GM19193 (cell line): ENCODE results near the gene DCBLD1.

Experiments
- POLR2A ChIP-seq: IDR thresholded peaks from 4 replicates; pipeline ENCODE4 v1.6.1; 2011; ENCODE audit not compliant: insufficient read depth, insufficient read length; ENCODE audit errors: extremely low read depth

DCBLD1 gene

GRCh38 chr6:117585647-117586046 is 103.2 kb downstream of the DCBLD1 start:
- no peak for TF ChIP-seq POLR2A

- no peak for TF ChIP-seq POLR2A
These were observed 108.0 kb downstream of the DCBLD1 start for GRCh38 chr6:117590447-117590846.

DNA sequence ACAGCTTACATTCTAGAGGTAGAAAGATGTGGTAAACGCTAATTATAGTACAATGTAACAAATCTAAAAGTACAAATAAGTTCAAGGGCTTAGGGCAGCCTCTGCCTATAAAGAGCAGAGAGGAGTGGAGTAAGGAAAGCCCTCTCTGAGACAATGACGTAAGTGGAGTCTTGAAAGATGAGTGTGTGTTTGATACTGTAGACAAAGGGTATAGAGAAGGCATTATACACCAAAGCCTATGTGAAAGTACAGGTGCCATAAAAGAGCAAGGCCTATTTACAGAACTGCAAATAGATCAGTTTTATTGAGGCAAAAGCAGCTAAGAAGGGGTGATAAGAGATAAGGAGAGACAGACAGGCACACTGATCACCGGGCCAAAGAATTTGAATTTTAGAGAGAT is 108.9 kb downstream of the DCBLD1 start:
- no peak for TF ChIP-seq POLR2A

- no peak for TF ChIP-seq POLR2A
These were observed 110.7 kb downstream of the DCBLD1 start for GRCh38 chr6:117592983-117593759.

DNA sequence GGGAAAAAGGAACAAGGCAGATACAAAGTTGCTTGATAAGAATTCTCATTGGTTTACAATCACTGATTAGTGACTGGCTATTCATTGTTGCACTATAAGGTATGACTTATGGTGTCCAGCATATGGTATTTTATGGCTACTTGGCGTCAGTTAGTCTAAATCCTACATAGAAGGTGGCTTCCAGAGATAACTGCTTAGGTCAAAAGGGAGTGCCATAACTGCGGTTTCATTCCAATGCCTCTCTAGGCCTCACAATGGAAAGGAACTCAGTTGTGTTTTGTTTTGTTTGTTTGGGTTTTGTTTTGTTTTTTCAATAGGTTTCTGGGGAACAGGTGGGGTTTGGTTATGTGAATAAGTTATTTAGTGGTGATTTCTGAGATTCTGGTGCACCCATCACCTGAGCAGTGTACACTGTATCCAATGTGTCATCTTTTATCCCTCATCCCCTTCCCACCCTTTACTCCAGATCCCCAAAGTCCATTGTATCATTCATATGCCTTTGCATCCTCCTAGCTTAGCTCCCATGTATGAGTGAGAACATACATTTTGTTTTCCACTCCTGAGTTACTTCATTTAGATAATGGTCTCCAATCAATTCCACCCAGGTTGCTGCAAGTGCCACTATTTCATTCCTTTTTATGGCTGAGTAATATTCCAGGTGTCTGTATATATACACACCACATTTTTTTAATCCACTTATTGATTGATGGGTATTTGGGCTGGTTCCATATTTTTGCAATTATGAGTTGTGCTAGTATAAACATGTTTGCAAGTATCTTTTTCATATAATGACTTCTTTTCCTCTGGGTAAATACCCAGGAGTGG is 112.8 kb downstream of the DCBLD1 start:
- TF ChIP-seq POLR2A: no peak

GRCh38 chr6:117597755-117598154 is 115.3 kb downstream of the DCBLD1 start:
- no peak for TF ChIP-seq POLR2A
